AG09319 (cell line): Measurements from ENCODE around the gene CANT1.

Experiments
- DNase-seq: peaks from one replicate; pipeline ENCODE4 v3.0.0-alpha.2; 2010; ENCODE audit warnings: low read depth; ENCODE audit errors: extremely low read depth
- TF ChIP-seq, protein P1 (sequence below): IDR thresholded peaks from 2 replicates; pipeline ENCODE4 v1.5.1; 2011; ENCODE audit warnings: low read depth, mild to moderate bottlenecking, inconsistent platforms, low read length, moderate library complexity

The CANT1 gene

DNA sequence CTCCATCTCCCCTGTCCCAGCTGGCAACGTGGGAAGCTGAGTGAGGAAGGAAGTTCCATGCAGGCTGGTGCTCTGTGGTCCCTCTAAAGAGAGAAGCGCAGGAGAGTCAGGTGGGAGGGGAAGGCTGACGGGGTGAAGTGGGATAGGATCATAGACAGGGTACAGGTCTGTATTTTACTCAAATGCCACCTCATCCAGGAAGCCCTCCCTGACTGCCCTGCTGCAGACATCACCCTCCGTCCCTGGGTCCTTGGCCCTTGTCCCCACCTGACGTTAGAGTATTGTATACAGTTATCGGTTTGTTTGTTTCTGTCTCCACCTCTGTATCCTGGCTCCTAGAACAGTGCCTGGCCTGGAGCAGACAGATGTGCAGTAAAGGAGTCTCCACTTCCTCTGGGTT, 11.7 kb downstream of the CANT1 start:
- no peak for DNase-seq

DNA sequence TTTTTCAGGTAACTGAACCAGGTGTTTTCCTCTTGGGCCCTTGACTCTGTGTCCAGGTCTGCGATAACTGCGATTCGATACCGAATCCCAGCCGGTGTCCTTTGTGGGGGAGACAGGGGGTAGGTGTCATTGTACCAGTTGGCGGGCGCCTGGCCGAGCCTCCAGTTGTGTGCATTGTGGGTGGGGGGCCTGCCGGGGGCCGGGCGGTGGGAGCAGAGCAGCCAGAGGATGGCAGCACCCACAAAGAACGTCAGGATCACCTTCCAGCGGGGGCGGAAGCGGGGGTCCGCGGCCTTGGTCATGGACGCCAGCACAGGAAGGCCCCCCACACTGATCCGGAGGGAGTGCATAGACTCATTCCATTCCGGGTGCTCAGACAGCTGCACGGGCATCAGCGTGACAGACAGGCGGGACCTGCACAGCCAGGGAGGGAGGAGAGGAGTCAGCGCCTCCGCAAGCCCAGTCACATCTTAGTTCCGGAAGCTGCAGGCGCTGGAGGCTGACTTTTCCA, 12.3 kb downstream of the CANT1 start:
- no peak for DNase-seq
- TF ChIP-seq, protein P1, sequence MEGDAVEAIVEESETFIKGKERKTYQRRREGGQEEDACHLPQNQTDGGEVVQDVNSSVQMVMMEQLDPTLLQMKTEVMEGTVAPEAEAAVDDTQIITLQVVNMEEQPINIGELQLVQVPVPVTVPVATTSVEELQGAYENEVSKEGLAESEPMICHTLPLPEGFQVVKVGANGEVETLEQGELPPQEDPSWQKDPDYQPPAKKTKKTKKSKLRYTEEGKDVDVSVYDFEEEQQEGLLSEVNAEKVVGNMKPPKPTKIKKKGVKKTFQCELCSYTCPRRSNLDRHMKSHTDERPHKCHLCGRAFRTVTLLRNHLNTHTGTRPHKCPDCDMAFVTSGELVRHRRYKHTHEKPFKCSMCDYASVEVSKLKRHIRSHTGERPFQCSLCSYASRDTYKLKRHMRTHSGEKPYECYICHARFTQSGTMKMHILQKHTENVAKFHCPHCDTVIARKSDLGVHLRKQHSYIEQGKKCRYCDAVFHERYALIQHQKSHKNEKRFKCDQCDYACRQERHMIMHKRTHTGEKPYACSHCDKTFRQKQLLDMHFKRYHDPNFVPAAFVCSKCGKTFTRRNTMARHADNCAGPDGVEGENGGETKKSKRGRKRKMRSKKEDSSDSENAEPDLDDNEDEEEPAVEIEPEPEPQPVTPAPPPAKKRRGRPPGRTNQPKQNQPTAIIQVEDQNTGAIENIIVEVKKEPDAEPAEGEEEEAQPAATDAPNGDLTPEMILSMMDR = no peak

More for the DNA sequence above, 11.7 kb downstream of the CANT1 start:
- TF ChIP-seq, protein P1 = no peak

DNA sequence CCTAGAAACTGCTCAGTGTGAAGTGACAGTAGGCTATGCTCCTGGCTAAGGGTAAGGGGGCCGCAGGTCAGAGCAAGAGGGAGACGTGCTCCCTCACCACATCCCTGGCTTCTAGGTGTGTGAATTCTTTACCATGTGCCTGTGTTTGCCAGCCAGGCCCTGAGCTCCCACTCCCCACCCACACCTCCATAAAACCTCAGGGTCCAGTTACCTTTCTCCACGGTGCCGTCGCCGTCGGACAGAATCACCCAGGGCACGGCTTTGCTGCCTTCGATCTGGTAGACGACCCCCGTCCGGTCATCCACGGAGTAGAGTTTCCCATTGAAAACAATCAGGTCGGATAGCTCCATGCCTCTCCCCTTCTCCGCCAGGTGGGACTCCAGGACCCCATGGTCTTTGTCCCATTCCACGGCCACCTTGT, 12.8 kb downstream of the CANT1 start:
- no peak for DNase-seq
- TF ChIP-seq, protein P1 = no peak

DNA sequence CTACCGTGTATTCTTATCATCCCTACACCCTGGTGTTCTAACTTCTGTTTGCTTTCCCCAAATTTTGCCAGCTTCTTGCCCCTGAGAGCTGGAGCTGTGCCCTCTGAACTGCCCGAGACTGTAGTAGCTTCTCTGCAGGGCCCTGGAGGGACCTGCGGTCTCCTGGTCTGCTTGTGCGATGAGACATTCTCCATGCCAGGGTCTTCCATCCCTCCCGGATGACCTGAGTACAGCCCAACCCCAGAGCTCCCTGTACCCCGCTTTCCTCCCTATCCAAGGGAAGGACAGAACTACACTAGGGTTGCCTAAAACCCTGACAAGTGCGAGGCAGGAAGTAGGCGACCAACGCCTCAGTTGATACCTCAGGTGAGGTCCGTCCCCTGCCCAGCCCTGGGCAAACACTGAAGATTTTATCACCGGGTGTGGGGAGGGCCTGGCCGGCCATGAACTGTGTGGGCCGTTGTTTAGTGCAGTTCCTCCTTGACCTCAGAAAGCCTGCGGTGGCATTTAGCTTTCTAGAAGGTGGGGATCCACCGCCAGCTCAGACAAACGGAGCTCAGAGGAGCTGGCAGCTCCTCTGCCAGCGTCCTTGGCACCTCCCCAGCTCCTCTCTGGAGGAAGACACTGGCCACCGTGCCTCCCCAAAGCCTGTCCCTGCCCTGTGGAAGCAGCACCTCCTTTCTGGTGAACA, 13.7 kb downstream of the CANT1 start:
- no peak for DNase-seq
- TF ChIP-seq, protein P1 = no peak

DNA sequence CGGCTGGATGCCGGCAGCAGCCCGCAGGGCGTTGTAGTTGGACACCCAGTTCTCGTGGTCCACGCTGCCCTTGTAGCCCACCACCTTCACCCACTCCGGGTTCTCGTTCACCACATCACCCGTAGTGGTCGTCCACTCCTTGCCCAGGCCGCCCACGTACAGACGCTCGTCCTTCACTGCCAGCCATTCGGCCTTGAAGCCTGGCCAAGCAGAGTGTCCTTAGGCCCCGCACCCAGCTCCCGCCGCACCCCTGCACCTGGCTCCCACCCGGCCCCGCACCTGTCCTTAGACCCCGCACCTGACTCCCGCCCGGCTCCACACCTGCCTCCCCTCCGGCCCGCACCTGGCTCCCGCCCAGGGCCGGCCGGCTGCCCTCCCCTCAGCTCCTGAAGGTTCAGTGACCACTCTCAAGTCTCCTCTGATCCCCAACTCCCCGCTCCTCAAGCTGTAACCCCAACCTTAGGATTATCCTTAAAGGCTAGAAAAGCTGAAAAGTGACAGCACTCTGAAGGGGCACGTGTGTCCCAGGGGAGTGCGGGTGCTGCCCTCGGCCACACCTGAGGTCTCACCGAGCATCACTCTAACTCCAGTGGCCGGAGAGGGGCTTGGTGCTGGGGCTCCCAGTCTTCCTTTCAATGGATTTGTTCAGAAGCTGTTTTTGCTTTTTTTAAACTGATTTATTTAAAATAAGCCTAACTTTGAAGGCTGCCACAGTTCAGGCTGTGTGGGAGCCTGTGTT, 14.4 kb downstream of the CANT1 start:
- no peak for DNase-seq
- TF ChIP-seq, protein P1 = no peak

DNA sequence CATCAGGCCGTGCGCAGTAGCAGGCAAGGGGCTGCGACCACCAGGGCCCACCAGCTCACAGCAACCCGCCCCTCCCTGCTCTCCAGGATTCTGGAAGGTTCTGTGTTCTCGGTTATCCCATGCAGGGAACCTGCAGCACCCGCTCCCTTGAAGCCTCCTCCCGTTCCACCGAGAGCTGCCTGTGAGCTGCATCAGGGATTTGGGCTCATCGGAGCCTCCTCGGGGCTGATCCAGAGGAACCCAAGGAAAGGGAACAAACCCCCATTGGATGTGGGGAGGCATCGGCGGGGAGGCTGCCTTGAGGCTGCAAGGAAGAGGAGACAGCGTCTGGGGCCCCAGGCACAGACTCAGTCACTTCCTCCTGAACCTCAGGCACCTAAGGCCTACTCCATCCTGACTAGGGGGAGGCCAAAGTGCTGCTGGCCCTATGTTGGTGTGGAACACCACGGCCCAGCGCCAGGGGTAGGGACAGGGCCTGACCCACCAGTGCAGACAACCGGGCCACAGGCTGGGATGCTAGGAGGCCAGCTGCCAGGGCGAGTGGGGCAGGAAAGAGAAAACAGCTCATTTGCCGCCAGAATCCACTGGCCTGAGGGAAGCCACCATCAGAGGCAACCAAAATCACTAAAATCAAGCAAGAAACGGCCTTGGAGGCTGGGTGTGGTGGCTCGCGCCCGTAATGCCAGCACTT, 15.4 kb downstream of the CANT1 start:
- DNase-seq = no peak
- TF ChIP-seq, protein P1 = no peak
